HG02759 (cell line): ENCODE measurements around the gene ABHD5.

Source experiments
- ATAC-seq: cut with Tn5 transposase; IDR thresholded peaks from one replicate; pipeline ENCODE4 v1.9.1; 2021; ENCODE audit warnings: mild to moderate bottlenecking, moderate library complexity; ENCODE audit not compliant: unreplicated experiment

The ABHD5 gene

DNA sequence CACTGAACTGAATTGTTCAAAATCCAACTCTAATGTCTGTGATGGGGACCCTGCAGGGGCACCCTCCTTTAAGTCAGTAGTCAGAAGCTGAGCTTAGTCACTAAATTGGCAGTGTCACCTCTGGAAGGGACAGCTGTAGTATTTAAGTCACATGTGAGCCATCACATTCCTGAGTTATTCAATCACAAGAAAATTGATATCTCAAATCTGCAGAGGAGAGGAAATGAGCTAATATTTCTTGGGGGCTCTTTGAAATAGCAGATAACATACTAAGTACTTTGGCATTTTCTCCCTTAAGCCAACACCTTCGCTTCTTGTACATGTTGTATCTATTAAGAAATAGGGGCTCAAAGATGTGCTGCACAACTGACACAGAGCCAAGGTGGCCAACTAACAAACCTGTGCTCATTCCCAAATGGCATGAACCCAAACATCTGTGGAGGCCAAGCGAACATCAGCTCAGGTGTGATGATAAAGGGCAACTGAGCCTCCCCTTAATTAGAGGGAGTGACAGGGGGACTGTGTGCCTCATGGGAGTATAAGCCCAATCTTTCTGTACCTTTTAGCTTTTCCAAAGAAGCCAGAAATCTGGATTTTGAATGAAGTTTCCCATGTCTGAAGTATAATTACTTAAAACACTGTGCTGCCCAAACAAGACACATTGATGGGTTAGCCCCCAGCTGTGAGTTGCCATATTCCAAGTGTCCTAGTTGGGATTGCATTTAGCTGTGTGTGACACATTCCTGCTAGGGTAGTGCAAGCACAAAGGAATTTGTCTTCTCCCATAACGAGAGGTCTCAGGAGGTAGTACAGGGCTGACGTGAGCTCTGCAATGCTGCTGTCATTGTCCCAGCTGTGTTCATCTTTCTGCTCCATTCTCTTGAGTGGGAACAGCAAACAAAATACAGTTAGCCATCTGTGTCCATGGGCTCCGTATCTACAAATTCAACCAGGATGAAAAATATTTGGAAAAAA, 63.3 kb downstream of the ABHD5 start:
- ATAC-seq: no peak

DNA sequence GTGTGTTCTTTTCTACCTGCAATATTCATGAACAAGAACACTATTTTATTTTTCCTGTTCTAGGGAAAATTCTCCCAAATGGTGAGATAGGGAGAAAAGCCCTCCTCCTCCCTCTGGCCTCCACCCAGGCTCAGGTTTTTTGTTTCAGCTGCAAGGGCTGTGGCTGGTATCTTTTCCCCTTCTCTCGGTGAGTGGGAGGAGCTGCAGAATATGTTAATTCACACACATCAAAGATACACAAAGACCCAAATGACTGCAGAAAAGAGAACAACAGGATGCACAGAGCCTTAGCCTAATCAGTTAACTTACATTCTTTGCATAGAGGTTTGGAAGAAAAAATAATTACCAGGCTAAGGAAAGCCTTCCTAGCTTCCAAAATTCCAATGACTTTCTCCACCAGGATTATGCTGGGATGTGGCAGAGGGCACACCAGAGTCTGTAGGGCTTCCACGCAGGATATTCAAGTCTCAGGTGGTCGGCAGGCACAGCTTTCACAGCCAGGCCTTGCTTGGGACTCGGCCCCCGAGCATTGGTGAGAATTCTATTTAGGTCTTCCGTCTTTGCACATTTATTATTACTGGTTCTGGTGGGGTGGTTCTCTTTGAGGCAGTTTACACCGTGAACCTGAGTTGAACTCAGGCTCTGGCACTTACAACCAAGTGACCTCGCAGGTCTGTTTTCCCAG, 64.9 kb downstream of the ABHD5 start:
- ATAC-seq: no peak

DNA sequence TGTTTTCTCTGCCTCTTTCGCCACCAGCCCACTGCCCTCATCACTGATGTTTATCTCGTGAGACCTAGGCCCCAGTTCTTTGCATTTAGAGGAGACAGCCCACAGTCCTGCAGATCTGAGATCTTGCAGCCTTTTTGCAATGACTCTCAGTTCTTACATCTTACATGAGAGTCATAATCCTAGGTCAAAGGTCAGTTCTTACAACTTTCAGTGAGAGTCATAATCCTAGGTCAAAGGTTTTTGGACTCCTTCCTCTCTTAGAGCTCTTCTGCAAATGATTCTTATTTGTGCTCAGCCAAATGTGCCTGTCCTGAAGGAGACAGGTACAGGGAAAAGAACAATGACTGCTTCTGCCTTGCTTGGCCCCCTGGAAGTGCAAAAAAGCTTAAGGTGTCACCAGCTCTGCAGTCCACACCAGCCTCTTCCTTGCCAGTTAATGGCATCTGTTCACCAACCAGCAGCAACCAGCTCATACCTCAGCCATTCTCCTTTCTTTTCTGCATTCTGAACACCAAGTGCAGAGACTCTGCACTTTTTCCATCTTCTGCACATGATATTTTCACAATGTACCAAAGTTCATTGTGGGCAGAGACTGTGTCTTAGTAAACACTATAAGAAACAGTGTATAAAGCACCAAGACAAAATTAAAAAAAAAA, 67.1 kb downstream of the ABHD5 start:
- ATAC-seq: no peak

DNA sequence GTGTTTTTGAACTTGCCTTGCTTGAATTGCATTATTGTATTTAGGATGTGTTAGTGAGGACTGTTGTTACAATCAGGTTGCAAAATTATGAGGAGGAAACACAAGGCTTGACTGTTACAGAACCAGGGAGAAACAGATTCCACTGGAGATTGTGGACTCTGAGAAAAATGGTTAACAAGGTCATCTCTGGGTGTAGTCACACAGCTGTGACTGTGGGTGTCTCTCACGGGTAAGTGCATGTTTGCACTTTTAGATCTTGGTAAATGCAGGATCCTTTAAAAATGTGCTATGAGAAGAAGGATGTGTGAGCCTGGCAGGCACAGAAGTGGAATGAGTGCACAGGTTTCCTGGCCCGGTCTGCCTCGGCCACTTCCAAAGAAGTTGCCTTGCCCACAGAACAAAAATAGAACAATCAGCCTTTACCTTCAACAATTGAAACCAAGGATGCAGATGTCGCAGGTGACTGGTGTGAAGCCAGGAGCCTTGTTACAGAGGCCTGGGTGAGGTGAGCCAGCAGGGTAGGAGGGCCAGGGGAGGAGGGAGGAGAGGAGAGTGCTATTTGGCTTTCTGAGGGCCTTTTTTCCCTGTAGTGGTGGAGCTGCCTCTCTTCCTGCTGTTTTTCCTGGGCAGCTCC, 68.0 kb downstream of the ABHD5 start:
- ATAC-seq: no peak

DNA sequence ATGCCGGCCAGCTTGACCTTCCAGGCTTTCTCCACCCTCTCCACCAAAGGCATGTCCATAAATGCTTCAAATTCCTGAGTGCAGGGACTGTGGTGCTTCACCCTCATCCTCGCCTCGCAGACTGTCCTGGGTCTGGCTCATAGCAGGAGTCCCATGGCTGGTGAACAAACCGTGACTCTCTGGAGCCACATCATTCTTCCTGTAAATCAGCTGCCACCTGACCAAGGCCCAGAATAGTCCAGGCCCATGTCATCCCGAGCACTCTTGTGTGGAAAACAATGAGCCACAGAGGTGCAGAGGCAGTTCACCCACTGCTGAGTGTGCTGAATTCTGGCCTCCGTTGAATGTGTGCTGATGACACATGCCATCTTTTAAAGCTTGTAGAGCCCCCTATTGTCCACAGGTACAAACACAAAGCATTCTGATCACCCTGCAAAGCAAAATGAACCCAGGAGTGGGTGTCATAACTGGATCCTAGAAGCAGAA, 68.6 kb downstream of the ABHD5 start:
- ATAC-seq: no peak

DNA sequence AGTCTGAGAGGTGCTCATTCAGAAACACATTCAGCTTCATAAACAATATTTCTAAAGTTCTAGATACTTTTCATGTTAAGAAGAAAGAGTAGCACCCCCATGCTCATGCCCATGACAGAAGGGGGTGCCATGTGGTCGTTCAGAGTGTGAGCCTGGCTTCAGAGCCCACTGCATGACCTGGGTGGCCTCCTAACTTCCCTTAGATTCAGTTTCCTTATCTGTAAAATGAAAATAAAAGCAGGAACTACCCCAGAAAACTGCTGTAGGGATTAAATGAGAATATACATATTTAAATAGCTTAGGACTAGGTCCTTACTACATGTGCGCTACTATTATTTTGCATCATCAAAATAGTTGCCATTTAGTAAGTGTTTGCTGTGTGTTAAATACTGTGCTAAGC, 69.2 kb downstream of the ABHD5 start:
- ATAC-seq: no peak

DNA sequence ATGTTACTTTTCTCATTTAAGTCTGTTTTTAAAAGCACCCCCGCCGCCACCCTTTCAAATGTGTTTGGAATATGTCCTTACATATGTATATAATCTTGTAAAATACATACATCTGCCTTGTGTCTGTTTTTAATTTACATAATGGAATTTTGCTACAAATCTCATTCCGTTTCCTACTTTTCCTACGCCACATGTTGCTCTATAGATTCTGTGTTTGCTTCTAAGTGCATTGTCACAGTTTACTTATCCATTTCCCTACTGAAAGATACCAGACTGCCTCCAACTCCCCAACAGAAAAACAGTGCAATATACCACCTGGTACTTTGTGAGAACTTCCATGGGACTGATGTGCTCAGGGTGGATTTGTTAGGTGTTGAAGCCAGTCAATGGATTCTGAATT, 70.2 kb downstream of the ABHD5 start:
- ATAC-seq: no peak

DNA sequence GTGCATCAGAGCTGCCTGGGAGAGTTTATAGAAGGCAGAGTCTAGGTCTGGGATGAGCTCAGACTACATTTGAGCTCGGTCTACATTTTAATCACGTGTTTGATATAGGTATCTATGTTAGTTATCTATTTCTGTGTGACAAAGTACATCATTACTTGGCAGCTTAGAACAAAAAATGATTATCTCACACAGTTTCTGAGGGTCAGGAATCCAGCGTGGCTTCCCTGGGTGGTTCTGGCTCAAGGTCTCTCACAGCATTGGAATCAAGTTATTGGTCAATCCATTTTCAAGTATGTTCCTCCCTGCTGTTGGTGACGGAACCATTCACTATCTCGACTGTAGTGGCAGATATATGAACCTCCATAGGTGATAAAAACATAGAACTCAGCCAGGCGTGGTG, 71.7 kb downstream of the ABHD5 start:
- ATAC-seq: no peak

DNA sequence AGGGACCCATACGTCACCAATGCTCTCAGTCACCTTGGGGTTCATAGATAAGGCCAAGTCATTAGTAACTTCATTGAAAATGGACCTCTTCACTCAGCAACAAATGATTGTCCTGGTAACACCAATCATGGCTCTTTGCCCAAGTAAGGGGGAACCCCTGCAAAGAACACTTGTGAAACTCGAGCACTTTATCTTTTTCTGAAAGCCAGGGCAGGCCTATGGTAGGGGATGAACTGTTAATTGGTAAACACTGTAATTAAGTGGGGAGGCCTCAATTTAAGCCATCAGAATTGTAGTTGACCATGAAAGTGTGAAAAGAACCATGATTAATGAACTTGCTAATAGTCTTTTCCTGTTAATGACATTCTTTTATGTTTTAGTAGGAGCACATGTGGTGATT, 73.3 kb downstream of the ABHD5 start:
- no peak for ATAC-seq

DNA sequence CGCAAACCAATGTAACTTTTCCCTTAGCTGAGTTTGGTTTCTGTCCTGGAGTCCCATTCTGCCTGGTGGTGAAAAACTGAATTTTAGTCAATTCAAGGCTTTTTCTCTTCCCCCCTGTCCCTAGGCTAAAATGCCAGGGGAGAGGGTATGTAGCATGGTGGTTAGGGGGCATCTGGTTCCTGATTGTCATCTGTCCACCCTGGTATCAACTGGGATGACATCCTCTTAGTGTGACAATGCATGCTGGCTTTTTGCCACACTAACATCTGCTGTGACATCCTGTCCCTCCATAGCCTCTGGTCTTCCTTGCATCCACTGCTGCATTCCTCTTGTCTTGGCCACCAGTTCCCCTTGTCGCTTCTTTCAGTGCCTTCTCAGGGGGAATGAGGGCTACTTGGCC, 73.7 kb downstream of the ABHD5 start:
- no peak for ATAC-seq

DNA sequence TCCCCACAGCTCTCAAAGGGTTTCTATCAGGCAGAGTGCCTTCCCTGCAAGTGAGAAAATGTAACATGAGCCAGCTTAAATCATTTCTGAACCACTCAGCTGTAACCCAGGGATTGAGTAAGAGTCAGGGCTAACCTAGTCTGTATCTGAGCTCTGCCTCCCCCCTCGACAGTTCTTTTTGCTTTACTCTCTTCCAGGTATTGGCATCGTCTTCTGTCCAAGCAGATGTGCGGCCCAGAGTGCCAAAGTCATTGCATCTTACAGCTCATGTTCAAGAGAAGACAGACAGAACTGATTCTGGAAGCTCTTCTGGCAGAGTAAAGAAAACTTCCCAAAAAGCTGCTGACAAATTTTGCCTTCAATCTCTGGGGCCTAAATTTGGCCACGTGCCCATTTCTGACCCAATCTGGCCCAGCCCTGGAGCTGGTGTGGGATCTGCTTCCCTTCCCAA, 74.8 kb downstream of the ABHD5 start:
- ATAC-seq: no peak

DNA sequence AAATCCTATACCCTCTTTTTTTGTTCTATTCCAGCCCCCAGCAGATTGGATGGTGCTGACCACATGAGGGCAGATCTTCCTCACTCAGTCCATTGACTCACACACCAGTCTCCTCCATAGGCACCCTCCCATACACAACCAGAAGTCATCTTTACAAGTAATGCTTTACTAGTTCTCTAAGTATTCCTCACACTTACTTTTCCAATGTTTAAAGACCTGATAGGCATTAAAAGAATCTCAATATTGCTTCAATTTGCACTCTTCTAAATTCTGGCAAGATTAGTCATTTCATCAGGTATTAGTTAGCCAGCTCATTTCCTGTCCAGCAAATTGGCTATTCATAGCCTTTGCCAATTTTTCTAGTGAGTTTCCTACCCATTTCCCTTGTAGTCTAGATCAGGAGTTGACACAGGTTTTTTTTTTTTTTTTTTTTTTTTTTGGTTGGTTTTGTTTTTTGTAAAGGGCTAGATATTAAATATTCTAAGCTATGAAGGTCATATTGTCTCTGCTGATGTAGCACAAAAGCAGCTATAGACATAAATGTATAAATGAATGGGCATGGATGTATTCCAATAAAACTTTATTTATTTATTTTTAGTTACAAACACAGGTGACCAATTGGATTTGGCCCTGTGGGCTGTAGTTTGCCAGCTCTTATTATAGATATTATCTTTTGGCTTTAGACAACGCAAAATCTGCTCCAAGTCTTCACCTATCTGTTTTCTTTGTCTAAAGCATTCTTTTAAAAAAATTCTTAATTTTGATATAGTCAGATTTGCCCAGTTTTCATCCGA, 76.1 kb downstream of the ABHD5 start:
- no peak for ATAC-seq

DNA sequence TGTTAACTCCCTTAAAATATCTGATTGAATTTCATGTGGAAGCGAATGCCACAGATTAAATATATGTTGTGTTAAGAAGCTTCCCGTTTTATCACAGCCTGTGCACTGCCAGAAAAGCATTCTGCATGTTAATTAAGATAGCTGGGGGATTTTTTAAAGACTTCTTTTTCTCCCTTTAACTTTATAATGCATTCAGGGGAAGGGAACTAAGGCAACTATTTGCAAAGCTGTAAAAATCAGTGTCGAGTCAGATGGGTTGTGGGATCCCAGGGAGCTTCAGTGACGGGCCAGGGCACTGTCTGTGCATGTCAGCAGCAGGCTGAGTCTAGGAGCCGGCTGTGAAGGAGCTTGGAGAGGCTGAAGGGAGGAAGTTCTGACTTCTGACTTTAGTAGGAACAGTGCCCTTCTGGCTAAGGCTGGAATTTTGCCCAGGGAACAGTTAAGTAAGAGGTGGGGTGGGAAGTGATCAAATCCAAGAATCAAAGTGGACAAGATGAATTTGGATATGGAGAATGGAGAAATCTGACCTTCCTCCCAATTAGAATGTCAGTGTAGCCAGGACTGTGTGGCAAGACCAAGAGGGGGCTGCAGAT, 77.7 kb downstream of the ABHD5 start:
- no peak for ATAC-seq

DNA sequence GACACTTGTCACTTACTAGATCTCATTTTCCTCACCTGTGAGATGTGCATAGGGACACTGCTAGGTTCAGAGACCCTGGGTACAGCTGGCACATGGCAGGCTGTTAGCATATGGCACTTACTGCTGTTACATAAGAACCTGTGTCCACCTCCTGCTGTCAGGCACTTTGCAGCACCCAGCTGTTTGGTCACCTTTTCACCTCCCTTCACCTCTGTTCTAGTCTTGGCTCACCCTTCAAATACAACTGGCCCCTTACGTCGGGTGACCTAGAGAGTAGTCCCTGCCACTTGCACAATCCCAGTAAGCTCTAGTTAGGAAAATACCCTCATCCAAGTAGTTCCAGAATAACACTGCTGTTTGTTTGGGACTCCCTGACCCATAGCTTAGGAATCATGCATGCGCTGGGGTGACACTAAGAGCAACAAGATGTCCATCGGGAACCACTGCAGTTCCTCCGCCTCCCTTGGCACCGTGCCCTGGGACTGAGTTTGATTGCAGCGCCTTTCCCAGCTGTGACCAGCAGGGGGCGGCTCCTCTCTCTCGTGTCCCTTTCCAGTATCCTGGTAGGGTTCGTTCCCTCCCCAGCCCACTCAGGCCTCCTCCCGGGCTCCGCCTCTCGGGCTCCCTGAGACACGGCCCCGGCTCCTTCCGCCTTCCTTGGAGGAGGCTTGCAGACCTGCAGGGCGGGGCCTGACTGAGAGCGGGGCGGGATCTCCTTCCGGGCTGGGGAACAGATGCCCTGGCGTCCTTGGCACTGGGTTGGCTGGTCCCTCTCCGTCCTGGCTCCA, 78.6 kb downstream of the ABHD5 start:
- ATAC-seq: peak; percentile 75

DNA sequence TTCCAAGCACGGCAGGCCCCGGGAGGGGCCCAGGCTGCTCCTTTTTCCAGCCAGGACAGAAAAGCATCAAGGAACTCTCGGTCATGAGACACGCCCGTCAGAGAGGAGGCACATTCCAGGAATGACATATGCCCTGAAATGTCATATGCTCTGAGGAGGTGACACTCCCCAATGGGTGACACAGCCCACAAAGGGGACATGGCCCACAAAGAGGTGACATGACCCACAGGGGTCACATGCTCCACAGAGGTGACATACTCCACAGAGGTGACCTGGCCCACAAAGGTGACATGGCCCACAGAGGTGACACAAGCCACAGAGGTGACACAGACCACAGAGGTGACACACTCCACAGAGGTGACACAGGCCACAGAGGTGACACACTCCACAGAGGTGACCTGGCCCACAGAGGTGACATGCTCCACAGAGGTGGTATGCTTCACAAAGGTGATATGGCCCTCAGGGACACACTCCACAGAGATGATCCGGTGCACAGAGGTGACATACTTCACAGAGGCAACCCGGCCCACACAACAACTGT, 79.2 kb downstream of the ABHD5 start:
- ATAC-seq: no peak

DNA sequence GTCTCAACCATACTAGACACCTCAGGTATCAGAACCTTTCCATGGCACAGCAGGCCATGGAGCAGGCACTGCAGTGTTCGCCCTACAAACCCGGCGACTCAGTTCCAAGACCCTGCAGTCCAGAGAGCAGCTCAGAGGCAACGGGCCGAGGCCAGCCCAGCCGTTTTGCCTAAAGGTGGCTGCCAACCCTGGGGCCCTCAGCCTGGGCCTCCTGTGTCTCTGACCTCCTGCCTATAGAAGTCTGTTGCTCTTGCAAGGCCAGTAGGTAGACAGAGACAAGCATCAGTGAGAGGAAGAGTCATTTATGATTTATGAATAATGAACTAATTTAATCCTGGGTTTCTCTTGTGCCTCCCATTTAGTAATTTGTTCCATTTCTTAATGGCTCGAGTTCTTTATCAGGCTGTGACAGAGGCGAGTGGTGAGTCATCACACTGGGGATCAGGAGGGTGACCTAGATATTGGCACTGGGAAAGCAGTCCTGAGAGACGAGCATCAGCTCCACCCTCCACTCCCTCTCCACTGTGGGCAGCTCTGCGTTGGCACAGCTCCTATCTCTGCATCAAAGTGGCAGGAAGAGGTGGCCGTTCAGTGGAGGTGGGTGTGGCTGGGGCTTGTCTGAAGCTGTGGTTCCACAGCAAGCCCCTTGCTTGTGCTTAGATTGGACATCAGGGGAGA, 79.8 kb downstream of the ABHD5 start:
- ATAC-seq: no peak

DNA sequence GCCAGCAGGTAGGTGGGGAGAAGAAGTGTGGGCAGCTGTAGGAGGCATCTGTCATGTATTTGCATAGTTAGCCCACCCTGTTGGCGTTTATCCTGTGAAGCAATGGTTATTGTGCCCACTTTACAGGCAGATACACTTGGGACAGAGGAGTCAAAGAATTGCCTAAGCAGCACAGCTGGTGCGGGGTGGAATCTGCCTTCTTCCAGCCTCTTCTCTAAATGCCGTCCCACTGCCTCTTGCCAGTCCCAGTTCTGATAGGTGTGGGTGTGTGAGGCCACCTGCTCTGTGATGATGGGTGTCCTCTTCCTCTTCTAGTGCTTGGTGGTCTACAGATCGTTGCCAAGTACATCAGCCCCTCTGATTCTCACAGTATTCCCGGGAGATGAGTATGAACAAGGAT, 80.9 kb downstream of the ABHD5 start:
- ATAC-seq: no peak
